RWPE1 (cell line): Measurements from ENCODE around the gene TIMP1.

Source experiments
- CTCF ChIA-PET: fragments of 350-600 bp; sonication (Branson Sonifier 250); formaldehyde crosslinking; extraction: SDS; loops from one replicate; lab custom pipeline; 2021; lab: Yijun Ruan, JAX
- POLR2A ChIA-PET: fragments of 400-600 bp; formaldehyde crosslinking; extraction: SDS; loops from one replicate; lab custom pipeline; 2020; ENCODE audit warnings: antibody characterized with exemption; ENCODE audit not compliant: low non-redundant PET; lab: Yijun Ruan, JAX
- DNase-seq: peaks from one replicate; pipeline ENCODE4 v3.0.0; 2012; ENCODE audit warnings: low spot score
- H3K27ac ChIP-seq: fragments of 450-650 bp; 2 replicates; pipeline ENCODE4 v1.5.1; 2017
- CTCF ChIP-seq: fragments of 450-650 bp; conservative IDR thresholded peaks from 2 replicates; pipeline ENCODE4 v1.5.1; 2017; ENCODE audit warnings: low read depth, mild to moderate bottlenecking

The TIMP1 gene

GRCh38 chrX:47560179-47560933 lies 21.9 kb upstream of the TIMP1 start:
- no peak for DNase-seq
- POLR2A ChIA-PET = interaction anchor here (0.6 kb wide), 1 partner anchor 102 kb away, joined by 3 read pairs; no protein-coding TSS in a partner anchor
- H3K27ac ChIP-seq = peak overlapping the region; percentile 88
- CTCF ChIA-PET = no interaction called here
- TF ChIP-seq CTCF = no peak

GRCh38 chrX:47560934-47561658 lies 21.1 kb upstream of the TIMP1 start, which contains the start of gene ARAF:
TSS of gene ARAF (plus strand) at chrX:47561205. CDS start at chrX:47562968, 1,763 bp downstream.
- POLR2A ChIA-PET = interaction anchor here (0.6 kb wide), 1 partner anchor 101 kb away, joined by 3 read pairs; no protein-coding TSS in a partner anchor
- CTCF ChIA-PET = no interaction called here
- TF ChIP-seq CTCF = no peak
- DNase-seq = peak; percentile 96
- H3K27ac ChIP-seq = peak within 1 kb of the TSS; percentile 88

- ChIA-PET CTCF (no interaction called here), POLR2A (no interaction called here)
- peak overlapping the region; percentile 88 for H3K27ac ChIP-seq
These were observed 20.5 kb upstream of the TIMP1 start for GRCh38 chrX:47561659-47562151.

GRCh38 chrX:47562615-47563243 lies 19.5 kb upstream of the TIMP1 start:
- ChIA-PET POLR2A (no interaction called here), CTCF (no interaction called here)
- DNase-seq = no peak
- peak overlapping the region; percentile 88 for H3K27ac ChIP-seq
- no peak for TF ChIP-seq CTCF

More at GRCh38 chrX:47561659-47562151, 20.5 kb upstream of the TIMP1 start:
- no peak for TF ChIP-seq CTCF
- DNase-seq = no peak

- ChIA-PET POLR2A (no interaction called here), CTCF (no interaction called here)
- DNase-seq = no peak
- H3K27ac ChIP-seq = no peak overlapping the region
- TF ChIP-seq CTCF = no peak
These were observed 18.4 kb upstream of the TIMP1 start for GRCh38 chrX:47563801-47564315.
